Middle frontal gyrus (tissue), 1 donor: Measurements from ENCODE around the gene BACH2.
"Not testable (repeated sequence)": the region's sequence is repeated elsewhere in the genome, so short reads cannot be mapped to it uniquely, and the experiment has no call there.

Experiments
- DNase-seq: peaks from one replicate; pipeline ENCODE4 v3.0.0-alpha.2; 2015; ENCODE audit warnings: low spot score; ENCODE audit errors: extremely low spot score

The BACH2 gene

GRCh38 chr6:90072501-90072900, 224.1 kb downstream of the BACH2 start:
- no peak for DNase-seq

- no peak for DNase-seq
These were observed 227.7 kb downstream of the BACH2 start for GRCh38 chr6:90068703-90069523.

GRCh38 chr6:90068264-90068663, 228.4 kb downstream of the BACH2 start:
- DNase-seq: no peak

DNA sequence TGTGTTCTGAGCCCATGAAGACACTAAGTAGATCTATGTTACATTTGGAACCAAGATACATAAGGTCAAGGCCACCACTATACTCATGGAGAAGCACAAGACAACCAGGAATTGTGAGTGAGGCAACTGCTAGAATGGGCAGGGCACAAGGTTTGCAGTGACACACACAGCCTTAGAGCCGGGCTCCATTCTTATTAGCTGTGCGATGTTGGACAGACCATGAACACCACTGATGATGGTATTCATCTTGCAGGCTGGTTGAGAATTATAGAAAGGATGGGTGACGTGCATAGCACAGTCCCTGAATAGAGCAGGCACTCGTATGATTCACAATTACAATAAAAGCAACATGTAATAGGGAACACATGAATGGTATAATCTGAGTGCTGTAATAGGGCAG, 229.9 kb downstream of the BACH2 start:
- no peak for DNase-seq

DNA sequence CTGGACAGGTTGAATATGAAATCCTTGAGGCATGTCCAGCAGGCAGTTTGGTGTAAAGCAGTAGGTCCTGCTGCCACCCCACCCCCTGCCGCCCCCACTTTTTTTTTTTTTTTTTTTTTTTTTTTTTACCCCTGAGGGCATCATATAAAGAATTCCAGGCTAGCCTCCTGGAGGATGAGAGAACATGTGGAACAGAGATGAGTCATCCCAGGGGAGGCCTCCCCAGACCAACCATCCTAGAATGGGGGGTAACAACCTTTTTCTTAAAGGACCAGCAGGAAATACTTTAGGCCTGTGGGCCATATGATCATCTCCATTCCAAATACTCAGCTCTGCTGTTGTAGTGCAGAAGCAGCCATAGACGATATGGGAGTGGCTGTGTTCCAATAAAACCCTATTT, 231.5 kb downstream of the BACH2 start:
- DNase-seq: no peak

DNA sequence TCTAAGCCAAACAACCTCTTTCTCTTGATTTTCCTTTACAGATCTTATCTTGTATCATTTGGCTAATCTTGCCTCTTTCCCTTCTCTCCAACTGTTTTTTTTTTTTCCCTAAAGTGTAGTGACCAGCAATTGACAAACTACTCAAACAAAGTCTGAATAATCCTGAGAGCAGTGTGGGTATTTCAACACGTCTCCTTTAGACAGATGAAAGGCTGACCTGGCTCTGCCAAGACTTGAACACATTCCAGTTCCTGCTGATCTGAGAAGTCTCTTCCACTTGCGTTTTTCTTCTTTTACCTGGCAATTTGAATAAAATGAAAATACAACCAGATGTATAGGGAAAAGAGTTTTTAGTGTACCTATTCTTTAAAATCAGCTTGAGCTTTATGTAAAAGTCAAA, 234.0 kb downstream of the BACH2 start:
- DNase-seq: no peak

DNA sequence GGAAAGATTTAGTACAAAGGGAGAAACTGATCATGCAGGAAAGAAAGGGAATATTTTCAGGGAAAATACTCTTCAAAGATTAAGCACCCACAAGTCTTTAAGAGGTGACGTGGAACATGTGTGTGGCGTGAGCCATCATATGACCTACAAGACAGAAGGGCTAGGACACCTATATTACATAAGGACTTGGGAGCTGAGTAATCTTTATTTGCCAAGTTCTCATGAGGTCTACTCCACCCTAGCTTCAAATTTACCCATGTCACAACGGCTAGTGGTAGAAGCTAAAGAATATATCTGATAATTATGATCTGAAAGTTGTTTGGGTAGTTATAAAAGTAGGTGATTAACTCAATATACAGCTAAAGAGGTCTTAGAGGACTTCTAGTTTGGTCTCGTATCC, 234.6 kb downstream of the BACH2 start:
- no peak for DNase-seq

DNA sequence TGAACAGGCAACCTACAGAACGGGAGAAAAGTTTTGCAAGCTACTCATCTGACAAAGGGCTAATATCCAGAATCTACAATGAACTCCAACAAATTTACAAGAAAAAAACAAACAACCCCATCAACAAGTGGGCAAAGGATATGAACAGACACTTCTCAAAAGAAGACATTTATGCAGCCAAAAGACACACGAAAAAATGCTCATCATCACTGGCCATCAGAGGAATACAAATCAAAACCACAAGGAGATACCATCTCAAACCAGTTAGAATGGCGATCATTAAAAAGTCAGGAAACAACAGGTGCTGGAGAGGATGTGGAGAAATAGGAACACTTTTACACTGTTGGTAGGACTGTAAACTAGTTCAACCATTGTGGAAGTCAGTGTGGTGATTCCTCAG, 237.5 kb downstream of the BACH2 start:
- not testable (repeated sequence) for DNase-seq

- not testable (repeated sequence) for DNase-seq
These were observed 240.7 kb downstream of the BACH2 start for GRCh38 chr6:90055924-90056323.

DNA sequence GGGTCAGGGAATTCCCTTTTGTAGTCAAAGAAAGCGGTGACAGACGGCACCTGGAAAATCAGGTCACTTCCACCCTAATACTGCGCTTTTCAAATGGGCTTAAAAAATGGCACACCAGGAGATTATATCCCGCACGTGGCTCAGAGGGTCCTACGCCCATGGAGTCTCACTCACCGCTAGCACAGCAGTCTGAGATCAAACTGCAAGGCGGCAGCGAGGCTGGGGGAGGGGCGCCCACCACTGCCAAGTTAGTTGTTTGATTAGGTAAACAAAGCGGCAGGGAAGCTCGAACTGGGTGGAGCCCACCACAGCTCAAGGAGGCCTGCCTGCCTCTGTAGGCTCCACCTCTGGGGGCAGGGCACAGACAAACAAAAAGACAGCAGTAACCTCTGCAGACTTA, 242.4 kb downstream of the BACH2 start:
- not testable (repeated sequence) for DNase-seq

GRCh38 chr6:90053614-90054013, 243.0 kb downstream of the BACH2 start:
- no peak for DNase-seq

DNA sequence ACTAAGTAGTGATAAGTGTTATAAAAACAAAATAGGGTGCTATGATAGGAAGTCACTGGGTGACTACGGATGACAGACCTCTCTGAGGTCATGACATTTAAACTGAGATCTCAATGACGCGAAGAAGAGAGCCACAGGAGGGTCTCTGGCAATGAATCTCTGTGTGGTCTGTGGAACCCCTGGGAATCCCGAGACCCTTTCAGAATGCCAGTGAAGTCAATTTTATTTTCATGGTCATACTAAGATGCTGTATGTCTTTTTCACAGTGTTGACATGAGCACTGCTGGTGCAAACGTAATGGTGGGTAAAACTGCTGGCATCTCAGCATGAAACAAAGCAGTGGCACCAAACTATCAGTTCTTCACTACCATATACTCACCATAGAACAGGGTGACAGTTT, 247.3 kb downstream of the BACH2 start:
- no peak for DNase-seq

DNA sequence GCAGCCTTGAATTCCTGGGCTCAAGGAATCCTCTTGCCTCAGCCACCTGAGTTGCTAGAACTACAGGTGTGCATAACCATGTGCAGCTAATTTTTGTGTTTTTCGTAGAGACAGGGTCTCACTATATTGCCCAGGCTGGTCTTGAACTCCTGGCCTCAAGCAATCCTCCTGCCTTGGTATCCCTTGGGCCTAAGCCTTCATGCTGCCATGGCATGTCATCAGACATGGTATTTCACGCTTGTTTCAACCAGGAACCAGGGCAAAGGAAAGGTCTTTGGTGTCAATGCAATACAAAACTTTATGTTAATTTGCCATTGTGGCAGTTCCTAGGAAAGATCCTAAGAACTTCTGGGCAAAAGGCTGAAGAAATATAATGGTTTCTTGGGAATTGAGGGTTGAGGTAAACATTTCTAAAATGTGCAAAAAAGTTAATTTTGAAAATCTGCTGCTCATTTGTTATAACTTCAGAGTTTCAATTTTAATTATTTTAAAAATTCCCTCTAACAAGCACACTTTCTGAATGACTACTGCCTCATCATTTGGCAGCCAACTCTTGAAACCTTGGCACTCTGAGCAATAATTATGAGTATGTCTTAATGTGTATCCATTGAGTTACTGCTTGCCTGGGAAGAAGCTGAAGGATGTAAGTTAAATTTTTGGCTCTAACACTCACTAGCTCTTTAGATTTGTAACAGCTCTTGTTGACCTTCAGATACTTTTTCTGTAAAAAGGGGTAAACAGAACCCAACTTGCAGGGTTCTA, 248.3 kb downstream of the BACH2 start:
- DNase-seq: no peak

GRCh38 chr6:90045535-90045934, 251.1 kb downstream of the BACH2 start:
- no peak for DNase-seq

GRCh38 chr6:90044833-90045381, 251.7 kb downstream of the BACH2 start:
- no peak for DNase-seq

- no peak for DNase-seq
These were observed 252.3 kb downstream of the BACH2 start for GRCh38 chr6:90044182-90044832.

DNA sequence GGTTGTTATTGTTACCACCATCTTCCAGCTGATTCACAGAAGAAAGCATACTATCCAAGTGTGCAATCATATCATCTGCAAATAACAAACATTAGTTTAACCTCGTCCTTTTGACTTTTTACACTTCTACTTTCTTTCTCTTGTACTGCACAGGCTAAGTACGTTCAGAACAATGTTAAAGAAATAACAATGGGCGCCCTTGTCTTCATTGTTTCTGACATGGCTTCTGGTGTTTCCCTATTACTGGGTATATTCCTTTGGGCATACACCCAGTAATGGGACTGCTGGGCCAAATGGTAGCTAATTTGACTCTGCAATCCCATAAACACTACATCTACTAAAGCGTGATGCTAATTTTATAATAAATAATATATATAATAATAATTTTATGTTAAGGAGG, 255.7 kb downstream of the BACH2 start:
- no peak for DNase-seq

- no peak for DNase-seq
These were observed 256.7 kb downstream of the BACH2 start for GRCh38 chr6:90039911-90040310.

GRCh38 chr6:90038961-90039653, 257.5 kb downstream of the BACH2 start:
- DNase-seq: no peak

- DNase-seq: no peak
These were observed 259.7 kb downstream of the BACH2 start for GRCh38 chr6:90036963-90037362.

DNA sequence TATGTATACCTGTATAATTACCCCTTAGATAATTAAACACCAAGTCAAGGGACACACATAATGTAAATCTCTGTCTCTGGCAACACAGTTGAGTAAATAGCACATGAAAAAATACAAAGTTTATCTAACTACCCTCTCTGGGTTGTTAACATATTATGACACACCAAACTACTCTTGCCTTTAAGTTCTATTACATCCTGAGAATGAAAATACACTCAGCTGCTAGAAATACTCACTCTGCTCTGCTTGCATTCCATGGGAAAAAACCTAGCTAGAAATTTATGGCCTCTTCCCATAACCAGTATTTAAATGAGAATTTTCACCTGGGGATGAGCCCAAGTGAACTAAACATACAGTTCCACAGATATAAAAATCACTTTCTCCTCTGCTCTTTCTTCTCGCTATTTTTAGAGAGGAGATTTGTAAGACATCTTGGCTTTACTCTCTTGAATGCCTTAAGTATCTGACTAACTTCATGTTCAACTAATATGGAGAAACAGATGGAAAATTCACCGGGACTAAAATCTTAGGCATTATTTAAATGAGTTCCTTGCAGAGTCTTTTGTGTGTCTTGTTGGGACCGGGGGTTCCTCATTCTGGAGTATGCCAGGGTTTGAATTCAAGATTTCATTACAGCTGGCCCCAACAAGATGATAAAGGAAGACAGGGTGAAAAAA, 261.5 kb downstream of the BACH2 start:
- DNase-seq: no peak
